Ascending aorta (tissue), 2 donors: Measurements from ENCODE around the gene KIAA1191. TPM values are rescaled to one million over a fixed set of nuclear protein-coding genes. Genes with fewer than 3 reads are reported as not detected.
"Not testable (repeated sequence)": the region's sequence is repeated elsewhere in the genome, so short reads cannot be mapped to it uniquely, and the experiment has no call there.

Experiments
- DNase-seq, 2 donors: peaks; one replicate each; pipeline ENCODE4 v3.0.0-alpha.2; 2019; ENCODE audit warnings: low spot score in 2 of 2
- H3K27ac ChIP-seq, 2 donors: fragments of 200-600 bp; sonication (generic); one replicate each; pipeline ENCODE4 v1.5.1; 2016 to 2017; ENCODE audit warnings: mild to moderate bottlenecking in 1 of 2
- H3K27me3 ChIP-seq: fragments of 200-600 bp; sonication (generic); one replicate; pipeline ENCODE4 v1.5.1; 2017
- H3K36me3 ChIP-seq, 2 donors: fragments of 200-600 bp; sonication (generic); one replicate each; pipeline ENCODE4 v1.5.1; 2016
- H3K4me1 ChIP-seq, 2 donors: fragments of 200-600 bp; sonication (generic); one replicate each; pipeline ENCODE4 v1.5.1; 2016 to 2017; ENCODE audit warnings: mild to moderate bottlenecking in 1 of 2
- H3K4me3 ChIP-seq, 2 donors: fragments of 200-600 bp; sonication (generic); one replicate each; pipeline ENCODE4 v1.5.1; 2016 to 2017; ENCODE audit warnings: mild to moderate bottlenecking in 1 of 2
- H3K9me3 ChIP-seq, 2 donors: fragments of 200-600 bp; sonication (generic); one replicate each; pipeline ENCODE4 v1.5.1; 2016
- CTCF ChIP-seq, 3 experiments: fragments of 200-600 bp in 2 of 3; fragments of 450-650 bp in 1 of 3; sonication (generic) in 2 of 3; IDR thresholded peaks; one replicate each; pipeline ENCODE4 v1.5.1; 2016 to 2019; ENCODE audit warnings: antibody characterized with exemption in 3 of 3, mild to moderate bottlenecking in 1 of 3, moderate library complexity in 1 of 3
- intact Hi-C: fragments of 100-400 bp; cut with DNase I; formaldehyde crosslinking; loops from one replicate; pipeline ENCODE4 v1.15.1; 2023
- total RNA-seq: library from RNA; depleted of rRNA; stranded (reverse); fragments of >200 nt; gene quantifications from one replicate; pipeline ENCODE4 v1.1.0, GENCODE V29; 2016

The KIAA1191 gene
- total RNA-seq, result 56.2 TPM

GRCh38 chr5:176361437-176362232 is at the start of gene KIAA1191:
KIAA1191 (minus strand) TSS chr5:176361764; CDS start chr5:176359508, 2,256 bp downstream.
- DNase-seq, result peak; percentile 83 to 97
- H3K4me3 ChIP-seq, result peak within 1 kb of the TSS; percentile 97 to 99
- H3K27ac ChIP-seq, result peak within 1 kb of the TSS; percentile 70 to 78
- no peaks in the 10 kb centered on the region for H3K9me3 ChIP-seq
- peak in 1 of 3 experiments; percentile 29 for TF ChIP-seq CTCF (IDR thresholded peaks at IDR 0.05)
- H3K27me3 ChIP-seq, result no peaks in the 10 kb centered on the region
- peaks cover 0 to 24% of the 10 kb centered on the region in 2 donors for H3K36me3 ChIP-seq
- intact Hi-C loops, result loop anchor here (1.0 to 5.0 kb wide), 4 partner anchors 27 to 181 kb away; partner anchors contain the start of genes CLTB, FAF2, HIGD2A and NOP16
- peaks cover 0 to 16% of the 10 kb centered on the region in 2 donors for H3K4me1 ChIP-seq

GRCh38 chr5:176410486-176411180 is 49.1 kb upstream of the KIAA1191 start:
- DNase-seq, result no peak
- TF ChIP-seq CTCF (IDR thresholded peaks at IDR 0.05), result no peak
- H3K27me3 ChIP-seq, result no peaks in the 10 kb centered on the region
- H3K4me1 ChIP-seq, result peaks cover 0 to 24% of the 10 kb centered on the region in 2 donors
- H3K36me3 ChIP-seq, result peaks cover 31 to 41% of the 10 kb centered on the region in 2 donors
- no peaks in the 10 kb centered on the region for H3K9me3 ChIP-seq
- intact Hi-C loops, result no loop called here
- H3K4me3 ChIP-seq, result no peak overlapping the region
- no peak overlapping the region for H3K27ac ChIP-seq

- peak in 1 of 2 donors; percentile 53 for DNase-seq
- H3K4me3 ChIP-seq, result no peak overlapping the region
- peaks cover 32 to 48% of the 10 kb centered on the region in 2 donors for H3K36me3 ChIP-seq
- peaks cover 0 to 16% of the 10 kb centered on the region in 2 donors for H3K4me1 ChIP-seq
- no peaks in the 10 kb centered on the region for H3K9me3 ChIP-seq
- intact Hi-C loops, result no loop called here
- no peaks in the 10 kb centered on the region for H3K27me3 ChIP-seq
- no peak for TF ChIP-seq CTCF (IDR thresholded peaks at IDR 0.05)
- H3K27ac ChIP-seq, result no peak overlapping the region
Observed at GRCh38 chr5:176409765-176410164, 48.2 kb upstream of the KIAA1191 start.

GRCh38 chr5:176408590-176408989 is 47.0 kb upstream of the KIAA1191 start:
- H3K4me3 ChIP-seq, result no peak overlapping the region
- H3K9me3 ChIP-seq, result no peaks in the 10 kb centered on the region
- no peak for DNase-seq
- peaks cover 0 to 4% of the 10 kb centered on the region in 2 donors for H3K4me1 ChIP-seq
- peaks cover 32 to 59% of the 10 kb centered on the region in 2 donors for H3K36me3 ChIP-seq
- TF ChIP-seq CTCF (IDR thresholded peaks at IDR 0.05), result no peak
- intact Hi-C loops, result no loop called here
- no peak overlapping the region for H3K27ac ChIP-seq
- no peaks in the 10 kb centered on the region for H3K27me3 ChIP-seq

GRCh38 chr5:176408252-176408573 is 46.6 kb upstream of the KIAA1191 start:
- peaks cover 32 to 59% of the 10 kb centered on the region in 2 donors for H3K36me3 ChIP-seq
- DNase-seq, intact Hi-C loops, H3K9me3 ChIP-seq, H3K4me3 ChIP-seq, H3K27ac ChIP-seq, H3K4me1 ChIP-seq, H3K27me3 ChIP-seq: not testable (repeated sequence)
